RKO (cell line): Measurements from ENCODE around the gene WFS1.

Experiments used
- DNase-seq: peaks from one replicate; pipeline ENCODE4 v3.0.0-alpha.2; 2016; ENCODE audit warnings: low spot score

Gene WFS1, protein sequence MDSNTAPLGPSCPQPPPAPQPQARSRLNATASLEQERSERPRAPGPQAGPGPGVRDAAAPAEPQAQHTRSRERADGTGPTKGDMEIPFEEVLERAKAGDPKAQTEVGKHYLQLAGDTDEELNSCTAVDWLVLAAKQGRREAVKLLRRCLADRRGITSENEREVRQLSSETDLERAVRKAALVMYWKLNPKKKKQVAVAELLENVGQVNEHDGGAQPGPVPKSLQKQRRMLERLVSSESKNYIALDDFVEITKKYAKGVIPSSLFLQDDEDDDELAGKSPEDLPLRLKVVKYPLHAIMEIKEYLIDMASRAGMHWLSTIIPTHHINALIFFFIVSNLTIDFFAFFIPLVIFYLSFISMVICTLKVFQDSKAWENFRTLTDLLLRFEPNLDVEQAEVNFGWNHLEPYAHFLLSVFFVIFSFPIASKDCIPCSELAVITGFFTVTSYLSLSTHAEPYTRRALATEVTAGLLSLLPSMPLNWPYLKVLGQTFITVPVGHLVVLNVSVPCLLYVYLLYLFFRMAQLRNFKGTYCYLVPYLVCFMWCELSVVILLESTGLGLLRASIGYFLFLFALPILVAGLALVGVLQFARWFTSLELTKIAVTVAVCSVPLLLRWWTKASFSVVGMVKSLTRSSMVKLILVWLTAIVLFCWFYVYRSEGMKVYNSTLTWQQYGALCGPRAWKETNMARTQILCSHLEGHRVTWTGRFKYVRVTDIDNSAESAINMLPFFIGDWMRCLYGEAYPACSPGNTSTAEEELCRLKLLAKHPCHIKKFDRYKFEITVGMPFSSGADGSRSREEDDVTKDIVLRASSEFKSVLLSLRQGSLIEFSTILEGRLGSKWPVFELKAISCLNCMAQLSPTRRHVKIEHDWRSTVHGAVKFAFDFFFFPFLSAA

GRCh38 chr4:6269616-6270511 lies at the start of gene WFS1:
Gene WFS1, plus strand, starts transcription at chr4:6269850. Its CDS starts 7,606 bp downstream, at chr4:6277456.
- peak; percentile 96 for DNase-seq

- no peak for DNase-seq
Measured at GRCh38 chr4:6221301-6221850, 48.3 kb upstream of the WFS1 start.

- DNase-seq, result no peak
Measured at GRCh38 chr4:6221851-6222760, 47.5 kb upstream of the WFS1 start.

- no peak for DNase-seq
Measured at GRCh38 chr4:6222761-6223292, 46.8 kb upstream of the WFS1 start.

GRCh38 chr4:6224735-6225134 lies 44.9 kb upstream of the WFS1 start:
- no peak for DNase-seq

DNA sequence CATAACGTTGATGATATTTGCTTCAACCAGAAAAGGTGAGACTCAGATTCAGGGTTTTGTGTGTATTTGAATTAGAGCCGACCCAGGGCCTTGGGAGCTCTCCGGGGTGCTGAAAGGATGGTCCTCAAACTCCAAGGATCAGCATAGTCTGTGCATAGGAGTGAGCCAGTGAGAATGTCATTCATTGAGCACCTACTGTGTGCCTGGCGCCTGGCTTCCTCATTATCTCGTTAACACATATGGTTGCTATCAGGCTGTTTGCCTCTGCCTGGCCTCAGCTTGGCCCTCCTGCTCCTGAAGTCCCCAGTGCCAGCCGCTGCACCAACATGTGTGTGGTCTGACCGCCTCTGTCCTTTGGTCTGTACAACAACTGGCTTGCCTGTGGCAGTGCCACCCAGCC lies 44.2 kb upstream of the WFS1 start:
- peak; percentile 30 for DNase-seq

DNA sequence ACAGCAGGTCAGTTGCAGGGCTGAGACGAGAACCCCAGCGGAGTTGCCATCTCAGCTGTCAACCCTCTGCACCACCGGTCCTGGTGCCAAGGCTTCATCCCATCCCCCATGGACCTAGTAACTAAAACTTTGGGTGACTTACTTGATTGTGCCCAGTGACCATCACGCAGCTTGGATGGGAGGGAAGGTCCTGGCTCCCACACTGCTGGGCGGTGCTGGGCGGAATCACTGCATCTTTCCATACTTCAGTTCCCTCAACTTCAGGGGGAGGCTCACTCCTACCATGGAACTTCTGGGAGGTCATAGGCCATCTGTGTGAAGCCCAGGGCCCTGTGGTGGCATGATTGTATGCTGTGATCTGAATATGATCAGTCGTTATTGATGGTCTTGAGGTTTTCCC lies 43.1 kb upstream of the WFS1 start:
- no peak for DNase-seq

DNA sequence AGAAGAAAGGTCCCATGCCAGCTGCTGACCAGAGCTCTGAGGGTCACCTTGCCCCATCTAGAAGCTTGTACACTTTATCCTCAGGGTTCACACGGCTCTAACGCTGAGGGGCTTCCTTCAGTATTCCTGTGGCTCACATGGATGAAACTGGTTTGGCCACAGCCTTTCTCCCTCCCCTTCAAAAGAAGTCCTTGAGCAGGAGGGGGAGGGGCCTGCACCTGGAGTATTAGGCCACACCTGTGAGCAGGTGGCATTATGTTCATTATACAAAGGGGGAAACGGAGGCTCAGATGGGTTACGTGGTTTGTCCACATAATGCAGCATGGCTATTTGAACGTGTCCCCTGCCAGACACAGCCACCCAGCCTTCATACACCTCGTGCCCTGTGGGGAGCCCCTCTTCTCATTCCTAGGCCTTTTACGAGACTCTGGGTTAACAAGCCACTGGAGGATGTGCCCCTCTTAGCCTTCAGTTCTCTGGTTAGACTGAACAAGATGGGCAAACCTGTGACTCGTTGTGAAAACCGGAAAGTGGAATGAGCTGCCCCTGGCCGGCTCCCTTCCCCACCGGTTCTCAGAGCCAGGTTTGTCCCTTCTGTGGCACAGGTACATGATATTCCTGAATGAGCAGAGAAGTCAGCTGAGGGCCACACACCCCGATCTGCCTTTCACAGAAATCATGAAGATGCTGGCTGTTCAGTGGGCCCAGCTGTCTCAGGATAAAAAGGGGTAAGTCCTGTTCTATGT lies 42.1 kb upstream of the WFS1 start:
- DNase-seq, result no peak

DNA sequence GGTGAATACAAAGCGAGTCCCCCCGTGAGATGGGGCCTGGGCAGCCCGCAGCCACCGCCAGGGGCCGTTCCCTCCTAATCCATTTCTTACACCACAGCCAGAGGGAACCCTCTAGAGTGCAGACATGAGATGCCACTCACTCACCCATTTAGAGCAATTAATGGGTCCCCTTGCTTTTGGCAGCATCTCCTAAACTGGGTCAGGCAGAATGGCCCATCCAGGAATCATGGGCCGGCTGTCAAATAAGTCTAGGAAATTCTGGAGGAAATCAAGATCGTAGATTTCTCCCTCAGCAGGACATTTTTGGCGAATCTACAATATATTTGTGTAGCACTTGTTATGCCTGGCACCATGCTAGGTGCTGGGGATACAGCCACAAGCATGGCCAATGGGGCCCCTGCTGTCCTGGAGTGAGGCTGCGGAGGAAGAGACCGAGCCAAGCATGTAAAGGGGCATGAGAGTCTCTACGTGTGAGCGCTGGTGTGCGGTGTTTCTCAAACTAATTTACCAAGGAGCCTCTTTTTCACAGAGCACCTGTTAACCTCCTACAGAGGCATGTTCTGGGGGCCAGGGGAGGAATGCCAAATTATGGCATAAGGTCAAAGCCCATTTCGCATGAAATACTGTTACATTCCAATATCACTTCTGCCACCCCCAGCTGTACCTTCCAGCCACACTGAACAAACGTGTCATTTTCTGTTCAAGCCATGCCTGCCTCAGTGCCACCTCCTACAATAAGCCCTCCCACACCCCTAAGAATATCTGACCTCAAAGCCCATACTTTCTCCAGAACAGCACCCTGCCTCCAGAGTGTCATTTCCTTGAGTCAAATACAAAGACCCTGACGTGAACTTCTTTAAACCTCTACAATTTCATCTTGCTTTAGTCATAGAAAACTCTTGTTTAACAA lies 41.2 kb upstream of the WFS1 start:
- DNase-seq, result no peak

GRCh38 chr4:6229095-6229494 lies 40.6 kb upstream of the WFS1 start:
- DNase-seq, result no peak

GRCh38 chr4:6229671-6230501 lies 39.8 kb upstream of the WFS1 start:
- no peak for DNase-seq

DNA sequence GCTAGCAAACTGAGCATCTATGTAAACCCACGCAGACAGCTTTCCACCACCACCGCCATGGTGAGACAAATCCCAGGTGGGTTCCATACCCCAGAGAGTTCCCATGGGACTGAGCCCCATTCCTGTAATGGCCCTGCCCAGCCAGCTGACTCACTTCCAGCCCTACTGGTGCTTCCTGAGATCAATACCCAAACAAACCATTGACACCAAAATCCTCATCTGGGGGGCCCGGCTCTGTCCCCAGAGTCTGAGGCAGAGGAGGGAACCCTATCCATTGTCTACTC lies 39.2 kb upstream of the WFS1 start:
- DNase-seq, result no peak

- DNase-seq, result no peak
Measured at GRCh38 chr4:6230827-6231662, 38.6 kb upstream of the WFS1 start.

DNA sequence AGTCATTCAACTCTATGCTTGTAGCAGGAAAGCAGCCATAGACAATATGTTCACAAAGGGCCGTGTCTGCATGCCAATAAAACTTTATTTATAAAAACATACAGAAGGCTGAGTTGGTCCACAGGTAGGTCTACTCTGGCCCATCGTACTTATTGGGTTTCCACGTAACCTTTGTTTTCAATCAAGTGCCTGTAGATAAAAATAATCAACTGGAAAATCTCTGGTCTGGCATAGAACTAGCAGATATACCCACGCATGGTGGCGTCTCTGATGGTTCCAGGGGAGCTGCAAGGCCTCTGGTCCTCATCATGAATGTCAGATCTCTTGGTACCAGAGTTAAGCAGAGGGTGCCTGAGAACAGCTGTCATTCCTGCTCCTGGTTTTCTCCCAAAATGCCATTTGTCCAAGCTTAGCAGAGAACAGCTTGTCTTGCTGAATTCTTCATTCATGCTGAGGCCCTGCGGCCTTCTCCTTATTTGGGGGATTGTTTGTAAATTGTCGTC lies 37.9 kb upstream of the WFS1 start:
- DNase-seq, result no peak

DNA sequence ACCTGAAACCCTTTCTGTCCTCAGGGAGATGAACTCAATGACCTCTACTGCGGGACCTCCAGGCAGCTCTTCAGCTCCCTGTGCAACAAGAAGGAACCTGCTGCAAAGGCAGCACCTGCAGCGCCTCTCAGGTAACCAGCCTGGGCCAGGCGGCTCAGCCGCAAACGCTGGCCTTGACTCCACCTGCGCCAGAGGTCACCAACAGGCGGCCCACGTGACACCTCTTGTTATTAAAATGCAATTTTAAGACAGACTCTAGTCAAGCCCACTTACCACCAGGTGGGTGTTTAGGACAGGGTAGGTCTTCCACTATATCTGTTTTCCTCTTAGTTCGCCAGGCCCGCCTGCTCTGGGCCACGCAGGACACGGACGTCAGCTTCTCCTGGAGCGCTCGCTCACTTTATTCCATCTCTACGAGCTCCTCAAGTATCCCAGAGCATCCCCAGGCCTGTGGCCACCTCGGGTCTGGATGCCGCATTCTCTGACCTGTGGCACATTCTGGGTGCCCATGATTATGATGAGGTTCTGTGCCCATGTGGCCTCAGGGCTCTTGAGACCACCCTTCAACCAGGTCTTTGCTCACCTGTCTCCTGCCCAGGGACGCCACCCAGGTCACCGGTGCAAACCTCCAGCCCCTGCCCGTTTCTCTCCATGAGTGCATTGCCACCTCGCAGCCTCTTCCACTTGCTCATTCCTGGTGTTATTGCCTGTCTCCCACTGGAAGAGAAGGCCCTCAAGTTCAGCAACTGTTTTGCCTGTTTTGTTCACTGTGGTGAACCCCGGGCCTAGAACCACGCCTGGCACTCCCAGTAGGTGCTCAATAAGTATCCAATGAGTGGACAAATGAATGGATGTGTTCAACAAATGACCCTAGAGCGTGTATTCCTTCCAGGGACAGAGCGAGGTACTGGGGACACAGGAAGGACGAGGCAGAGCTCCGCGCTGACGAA lies 36.5 kb upstream of the WFS1 start:
- DNase-seq, result no peak

DNA sequence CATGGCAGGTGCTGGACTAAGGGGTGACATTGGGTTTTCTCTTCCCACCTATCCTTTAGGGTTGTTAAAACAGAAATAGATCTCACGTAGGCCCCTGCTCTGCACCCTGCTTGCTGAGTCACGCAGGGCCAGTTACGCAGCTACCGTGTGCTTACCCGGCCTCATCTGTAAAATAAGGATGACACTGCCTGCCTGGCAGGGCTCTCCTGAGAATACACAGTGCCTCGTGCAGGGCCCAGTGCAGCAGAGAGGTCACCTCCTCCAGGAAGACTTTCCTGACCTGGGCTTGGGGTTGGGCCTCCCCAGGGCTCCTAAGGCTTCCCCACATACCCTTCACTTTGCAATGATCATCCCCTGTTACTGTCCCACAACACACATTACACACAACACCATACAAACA lies 35.7 kb upstream of the WFS1 start:
- no peak for DNase-seq
